ENCODE measurements around the gene CHRNE. TPM values are rescaled to one million over a fixed set of nuclear protein-coding genes. Genes with fewer than 3 reads are reported as not detected.
A peak's percentile ranks its signal among the peaks of the same experiment; 100 is the strongest.

The CHRNE gene
- total and polyA plus RNA-seq, 2 of the 8 experiments (the other 6 are each of a cell fraction or from before 2014, with no cell fraction given) = 0.15 to 0.33 TPM

DNA sequence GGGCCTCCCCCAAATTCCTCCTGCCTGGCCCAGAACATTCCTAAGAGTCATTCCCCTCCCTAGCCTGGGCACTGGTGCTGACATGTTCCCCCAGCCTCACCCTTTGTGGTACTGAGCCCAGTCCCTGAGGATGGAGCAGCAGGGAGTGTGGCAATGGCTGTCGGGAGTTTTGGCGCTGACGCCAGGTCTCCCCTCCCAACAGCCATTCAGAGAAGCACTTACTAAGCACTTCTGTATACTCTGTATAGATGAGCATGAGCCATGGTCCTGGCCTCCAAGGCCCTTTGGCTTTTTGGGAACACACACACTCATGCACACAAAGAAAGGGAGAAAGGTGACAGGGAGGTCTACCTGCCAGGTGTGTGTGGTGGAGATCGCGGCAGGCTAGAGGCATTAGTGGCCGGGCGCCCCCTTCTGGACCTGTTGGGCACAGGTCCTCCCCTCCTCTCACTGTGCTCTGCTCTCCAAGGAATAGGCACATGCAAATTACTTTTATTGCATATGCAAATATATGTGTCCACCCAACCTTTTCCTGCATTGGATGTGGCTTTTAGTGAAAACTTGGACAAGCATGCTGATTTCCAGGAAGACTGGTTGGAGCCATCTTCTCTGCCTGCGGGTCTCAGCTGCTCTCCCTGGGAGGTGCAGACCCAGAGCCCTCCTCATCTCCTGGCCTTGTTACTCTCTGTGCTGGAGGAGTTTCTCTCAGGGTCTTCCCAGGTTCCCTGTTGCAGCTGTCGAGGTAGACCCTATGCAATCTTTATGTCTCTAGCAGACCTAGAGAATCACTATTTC is 20.9 kb downstream of the CHRNE start:
- FAIRE-seq = peak; percentile 80
- Histone ChIP-seq H3K27ac (ENCODE audit: low read depth, low read length) (no peak overlapping the region), H2BK5ac (ENCODE audit: low read depth, low read length) (peak overlapping the region; percentile 32; the same call in 1 of the 2 replicates), H3K4me2 (ENCODE audit: insufficient read depth in 1 of 2, low read depth in 2 of 2, low read length in 2 of 2) (no peak overlapping the region), H3K9me3 (ENCODE audit: insufficient read depth in 2 of 2, low read depth in 1 of 2, low read length in 1 of 2) (no peaks in the 10 kb centered on the region), H2BK20ac (ENCODE audit: low read length) (no peak overlapping the region), H3K18ac (ENCODE audit: extremely low read depth, low read length) (no peak overlapping the region; the same call in 1 of the 2 replicates), H3K4me1 (replicated peaks in 1 of 4; ENCODE audit: control insufficient read depth in 3 of 4, insufficient read depth in 4 of 4, low read length in 3 of 4) (peaks cover 0 to 4% (median 1%) of the 10 kb centered on the region in 4 experiments; a peak in 3 of 7 replicates), H3K9ac (replicated peaks in 1 of 4; ENCODE audit: extremely low read depth in 1 of 4, low read depth in 3 of 4, low read length in 3 of 4) (no peak overlapping the region), H3K4ac (replicated peaks; ENCODE audit: insufficient read length, low read depth, low read length) (no peak overlapping the region), H2AK5ac (ENCODE audit: low read depth, low read length) (no peak overlapping the region), H2BK12ac (ENCODE audit: low read depth, low read length) (no peak overlapping the region), H2BK15ac (ENCODE audit: low read length) (0 out of 2 replicates have a peak overlapping the region, but pooled peaks have one; percentile 25), H3K4me3 (ENCODE audit: extremely low read depth in 1 of 4, insufficient read depth in 2 of 4, low read depth in 3 of 4, low read length in 4 of 4) (no peak overlapping the region), H4K20me1 (replicated peaks in 1 of 2; ENCODE audit: control insufficient read depth in 1 of 2, insufficient read depth in 2 of 2, low read length in 2 of 2) (peaks cover 0 to 2% of the 10 kb centered on the region in 2 experiments), H2AFZ (ENCODE audit: low read length) (no peak overlapping the region), H4K8ac (ENCODE audit: extremely low read depth, insufficient read depth, low read length) (no peak overlapping the region), H3K14ac (ENCODE audit: insufficient read length) (no peak overlapping the region), H3K79me2 (ENCODE audit: control insufficient read depth in 1 of 2, insufficient read depth in 2 of 2, low read length in 2 of 2) (no peaks in the 10 kb centered on the region), H3K56ac (replicated peaks; ENCODE audit: insufficient read length, low read depth, low read length) (no peak overlapping the region), H4K91ac (replicated peaks; ENCODE audit: insufficient read length, low read length) (peak overlapping the region; percentile 10), H3K79me1 (ENCODE audit: low read depth, low read length) (no peaks in the 10 kb centered on the region; the same call in 1 of the 2 replicates), H3K36me3 (ENCODE audit: control insufficient read depth in 2 of 4, insufficient read depth in 4 of 4, low read length in 3 of 4) (peaks cover 3 to 23% (median 16%) of the 10 kb centered on the region in 4 experiments; a peak in 6 of 8 replicates), H3K23me2 (ENCODE audit: low read depth, low read length) (no peaks in the 10 kb centered on the region), H4K5ac (ENCODE audit: insufficient read length, low read depth, low read length) (no peak overlapping the region), H3K23ac (ENCODE audit: insufficient read length) (no peak overlapping the region), H3K27me3 (replicated peaks in 1 of 4; ENCODE audit: control insufficient read depth in 3 of 4, extremely low read depth in 1 of 4, insufficient read depth in 3 of 4, low read length in 3 of 4) (no peaks in the 10 kb centered on the region), H2BK120ac (replicated peaks; ENCODE audit: low read depth, low read length) (no peak overlapping the region)
- ChIA-PET POLR2A (ENCODE audit: partially characterized antibody) (interaction anchor here (0.9 to 2.1 kb wide), 4 partner anchors 22 to 179 kb away, joined by 3 to 5 read pairs (median 3); no protein-coding TSS in a partner anchor), CTCF (ENCODE audit: partially characterized antibody) (interaction anchor here (0.7 to 6.2 kb wide), 33 partner anchors 9 to 179 kb away, joined by 3 to 55 read pairs (median 4); partner anchors contain the start of genes ARRB2, C17orf107, GLTPD2 and MED11)
- peak in 1 of 2 experiments; percentile 89 for DNase-seq (ENCODE audit: low read depth in 1 of 2, low spot score in 2 of 2)
- 54% methylated on average over 9 of the region's 9 CpGs; no CpG with 5 or more reads in 1 of the 2 experiments for WGBS, 2 experiments (ENCODE audit: extremely low coverage in 1 of 2, insufficient coverage in 1 of 2, insufficient read length in 1 of 2, insufficient replicate concordance in 2 of 2, low coverage in 1 of 2, low lambda C conversion rate in 2 of 2, missing lambda C conversion rate in 1 of 2)
- TF ChIP-seq BCL11A (IDR thresholded peaks at IDR 0.05; ENCODE audit: low read depth in 2 of 2, low read length in 2 of 2) (no peak), POLR2AphosphoS5 (IDR thresholded peaks at IDR 0.05; ENCODE audit: low read depth, low read length) (no peak), MAFK (IDR thresholded peaks at IDR 0.05; ENCODE audit: low read depth, low read length) (no peak), SUZ12 (IDR thresholded peaks at IDR 0.05; ENCODE audit: low read length) (no peak), HDAC2 (IDR thresholded peaks at IDR 0.05; ENCODE audit: borderline replicate concordance in 1 of 2, low read depth in 2 of 2, low read length in 2 of 2) (no peak), TCF12 (IDR thresholded peaks at IDR 0.05; ENCODE audit: low read depth, low read length) (peak; percentile 77), RNF2 (IDR thresholded peaks at IDR 0.05; ENCODE audit: borderline replicate concordance, low read depth, low read length, missing control alignments, poor library complexity, severe bottlenecking) (no peak), EZH2 (IDR thresholded peaks at IDR 0.05; ENCODE audit: low read depth, low read length, severe bottlenecking) (no peak), JUND (IDR thresholded peaks at IDR 0.05; ENCODE audit: low read length) (no peak)
- TF ChIP-seq, protein P1, sequence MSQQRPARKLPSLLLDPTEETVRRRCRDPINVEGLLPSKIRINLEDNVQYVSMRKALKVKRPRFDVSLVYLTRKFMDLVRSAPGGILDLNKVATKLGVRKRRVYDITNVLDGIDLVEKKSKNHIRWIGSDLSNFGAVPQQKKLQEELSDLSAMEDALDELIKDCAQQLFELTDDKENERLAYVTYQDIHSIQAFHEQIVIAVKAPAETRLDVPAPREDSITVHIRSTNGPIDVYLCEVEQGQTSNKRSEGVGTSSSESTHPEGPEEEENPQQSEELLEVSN (IDR thresholded peaks at IDR 0.05) = no peak

Data from H1 (cell line).